SK-N-SH (cell line): ENCODE measurements around the gene LDLRAP1.

Source experiments
- POLR2AphosphoS5 ChIP-seq: IDR thresholded peaks from 2 replicates; pipeline ENCODE4 v1.6.1; 2012; ENCODE audit warnings: low read depth, low read length
- RAD21 ChIP-seq: IDR thresholded peaks from 2 replicates; pipeline ENCODE4 v1.6.1; 2012; ENCODE audit warnings: mild to moderate bottlenecking, low read length
- SIN3A ChIP-seq: IDR thresholded peaks from 2 replicates; pipeline ENCODE4 v1.6.1; 2012; ENCODE audit warnings: low read depth, mild to moderate bottlenecking, low read length, moderate library complexity, borderline replicate concordance
- TF ChIP-seq, protein P1 (sequence below): fragments of 200-600 bp; sonication (generic); IDR thresholded peaks from 2 replicates; pipeline ENCODE4 v1.6.1; 2017; ENCODE audit warnings: antibody characterized with exemption, mild to moderate bottlenecking, moderate library complexity
- TF ChIP-seq, protein P2 (sequence below): fragments of 150-350 bp; IDR thresholded peaks from 2 replicates; pipeline ENCODE4 v1.6.1; 2017; ENCODE audit warnings: antibody characterized with exemption, low read length, low read depth, borderline replicate concordance

DNA sequence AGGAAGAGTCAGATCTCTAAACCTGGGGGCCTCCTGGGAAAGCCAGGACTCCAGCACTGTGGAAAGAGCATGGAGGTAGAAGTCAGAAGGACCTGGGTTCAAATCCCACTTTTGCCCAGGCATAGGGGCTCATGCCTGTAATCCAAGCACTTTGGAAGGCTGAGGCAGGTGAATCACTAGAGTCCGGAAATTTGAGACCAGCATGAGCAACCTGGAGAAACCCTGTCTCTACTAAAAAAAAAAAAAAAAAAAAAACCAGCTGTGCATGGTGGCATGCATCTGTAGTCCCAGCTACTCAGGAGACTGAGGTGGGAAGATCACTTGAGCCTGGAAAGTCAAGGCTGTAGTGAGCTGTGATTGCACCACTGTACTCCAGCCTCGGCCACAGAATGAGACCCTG, 31.8 kb downstream of the LDLRAP1 start:
- TF ChIP-seq, protein P1, sequence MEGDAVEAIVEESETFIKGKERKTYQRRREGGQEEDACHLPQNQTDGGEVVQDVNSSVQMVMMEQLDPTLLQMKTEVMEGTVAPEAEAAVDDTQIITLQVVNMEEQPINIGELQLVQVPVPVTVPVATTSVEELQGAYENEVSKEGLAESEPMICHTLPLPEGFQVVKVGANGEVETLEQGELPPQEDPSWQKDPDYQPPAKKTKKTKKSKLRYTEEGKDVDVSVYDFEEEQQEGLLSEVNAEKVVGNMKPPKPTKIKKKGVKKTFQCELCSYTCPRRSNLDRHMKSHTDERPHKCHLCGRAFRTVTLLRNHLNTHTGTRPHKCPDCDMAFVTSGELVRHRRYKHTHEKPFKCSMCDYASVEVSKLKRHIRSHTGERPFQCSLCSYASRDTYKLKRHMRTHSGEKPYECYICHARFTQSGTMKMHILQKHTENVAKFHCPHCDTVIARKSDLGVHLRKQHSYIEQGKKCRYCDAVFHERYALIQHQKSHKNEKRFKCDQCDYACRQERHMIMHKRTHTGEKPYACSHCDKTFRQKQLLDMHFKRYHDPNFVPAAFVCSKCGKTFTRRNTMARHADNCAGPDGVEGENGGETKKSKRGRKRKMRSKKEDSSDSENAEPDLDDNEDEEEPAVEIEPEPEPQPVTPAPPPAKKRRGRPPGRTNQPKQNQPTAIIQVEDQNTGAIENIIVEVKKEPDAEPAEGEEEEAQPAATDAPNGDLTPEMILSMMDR = no peak
- TF ChIP-seq, protein P2, sequence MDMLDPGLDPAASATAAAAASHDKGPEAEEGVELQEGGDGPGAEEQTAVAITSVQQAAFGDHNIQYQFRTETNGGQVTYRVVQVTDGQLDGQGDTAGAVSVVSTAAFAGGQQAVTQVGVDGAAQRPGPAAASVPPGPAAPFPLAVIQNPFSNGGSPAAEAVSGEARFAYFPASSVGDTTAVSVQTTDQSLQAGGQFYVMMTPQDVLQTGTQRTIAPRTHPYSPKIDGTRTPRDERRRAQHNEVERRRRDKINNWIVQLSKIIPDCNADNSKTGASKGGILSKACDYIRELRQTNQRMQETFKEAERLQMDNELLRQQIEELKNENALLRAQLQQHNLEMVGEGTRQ = no peak
- TF ChIP-seq RAD21 (no peak), SIN3A (no peak), POLR2AphosphoS5 (no peak)
